Activated CD4-positive, alpha-beta T cell treated with anti-CD3 and anti-CD28 coated beads, Interleukin-2, amount 10 ng/mL, durations not matched to agents 24 days and 14 days (primary cell): ENCODE data around the gene ABI3BP. TPM values are rescaled to one million over a fixed set of nuclear protein-coding genes. Genes with fewer than 3 reads are reported as not detected.

ENCODE experiments used
- DNase-seq: peaks from one replicate; pipeline ENCODE4 v3.0.0; 2022
- H3K27ac Mint-ChIP-seq: one replicate; pipeline ENCODE4 v1.8.0; 2022; ENCODE audit warnings: mild to moderate bottlenecking, mixed read lengths
- H3K27me3 Mint-ChIP-seq: one replicate; pipeline ENCODE4 v1.8.0; 2022; ENCODE audit warnings: mixed read lengths
- H3K36me3 Mint-ChIP-seq: one replicate; pipeline ENCODE4 v1.8.0; 2022; ENCODE audit warnings: low read depth, mild to moderate bottlenecking, mixed read lengths
- H3K4me1 Mint-ChIP-seq: one replicate; pipeline ENCODE4 v1.8.0; 2021; ENCODE audit warnings: mixed read lengths
- H3K4me3 Mint-ChIP-seq: one replicate; pipeline ENCODE4 v1.8.0; 2022; ENCODE audit warnings: mild to moderate bottlenecking, moderate library complexity, mixed read lengths
- H3K9me3 Mint-ChIP-seq: one replicate; pipeline ENCODE4 v1.8.0; 2021; ENCODE audit warnings: mixed read lengths
- intact Hi-C: fragments of 100-400 bp; cut with micrococcal nuclease; formaldehyde crosslinking; loops from one replicate; pipeline ENCODE4 v1.15.1; 2023
- total RNA-seq: library from RNA; stranded (reverse); gene quantifications from 2 replicates; pipeline ENCODE4 v1.2.3, GENCODE V29; 2022

ABI3BP gene
- total RNA-seq, 1 donor from 2014 or later, result not detected

DNA sequence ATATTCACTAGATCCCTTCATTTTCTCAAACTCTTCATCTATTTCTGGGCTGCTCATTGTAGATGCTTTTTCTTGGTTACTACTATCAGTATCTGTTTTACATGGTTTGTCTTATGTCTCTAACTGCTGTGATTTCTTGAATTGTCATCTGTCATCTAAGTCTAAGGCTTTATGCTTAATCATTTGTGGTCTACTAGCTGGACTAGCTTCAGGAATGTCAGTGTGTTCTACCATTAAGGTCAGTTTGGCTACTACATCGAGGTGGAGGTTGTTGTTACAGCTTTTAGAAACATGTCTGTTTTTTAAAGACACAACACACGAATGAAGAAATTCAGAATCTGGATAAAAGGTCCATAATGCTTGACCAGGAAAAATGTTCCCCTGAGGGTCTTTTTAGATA is 82.2 kb downstream of the ABI3BP start:
- no peak for DNase-seq
- H3K9me3 Mint-ChIP-seq, result no peaks in the 10 kb centered on the region
- H3K27me3 Mint-ChIP-seq, result no peaks in the 10 kb centered on the region
- H3K4me3 Mint-ChIP-seq, result no peak overlapping the region
- intact Hi-C loops, result no loop called here
- no peaks in the 10 kb centered on the region for H3K4me1 Mint-ChIP-seq
- no peak overlapping the region for H3K27ac Mint-ChIP-seq
- H3K36me3 Mint-ChIP-seq, result no peaks in the 10 kb centered on the region

DNA sequence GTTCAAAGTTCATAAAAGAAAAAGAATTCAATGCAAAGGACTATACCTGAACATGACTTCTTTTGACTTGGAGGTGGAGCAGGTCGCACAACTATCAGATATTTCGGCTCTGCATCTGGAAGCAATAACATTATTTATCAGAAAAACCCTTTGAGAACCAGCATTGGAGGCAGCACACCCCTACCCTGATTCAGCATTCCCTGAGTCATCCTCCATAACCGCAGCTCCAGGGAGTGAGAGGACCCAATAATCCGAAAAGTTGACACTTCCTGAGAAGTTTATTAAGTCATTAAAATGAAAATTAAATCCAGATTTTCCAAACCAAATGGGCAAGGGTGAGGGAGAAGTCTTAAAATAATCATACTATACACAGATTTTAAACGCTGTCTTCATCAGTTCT is 90.6 kb downstream of the ABI3BP start:
- H3K4me1 Mint-ChIP-seq, result peaks cover 3% of the 10 kb centered on the region
- intact Hi-C loops, result no loop called here
- DNase-seq, result no peak
- H3K9me3 Mint-ChIP-seq, result peaks cover 4% of the 10 kb centered on the region
- peaks cover 4% of the 10 kb centered on the region for H3K27me3 Mint-ChIP-seq
- H3K27ac Mint-ChIP-seq, result no peak overlapping the region
- no peak overlapping the region for H3K4me3 Mint-ChIP-seq
- H3K36me3 Mint-ChIP-seq, result no peaks in the 10 kb centered on the region

DNA sequence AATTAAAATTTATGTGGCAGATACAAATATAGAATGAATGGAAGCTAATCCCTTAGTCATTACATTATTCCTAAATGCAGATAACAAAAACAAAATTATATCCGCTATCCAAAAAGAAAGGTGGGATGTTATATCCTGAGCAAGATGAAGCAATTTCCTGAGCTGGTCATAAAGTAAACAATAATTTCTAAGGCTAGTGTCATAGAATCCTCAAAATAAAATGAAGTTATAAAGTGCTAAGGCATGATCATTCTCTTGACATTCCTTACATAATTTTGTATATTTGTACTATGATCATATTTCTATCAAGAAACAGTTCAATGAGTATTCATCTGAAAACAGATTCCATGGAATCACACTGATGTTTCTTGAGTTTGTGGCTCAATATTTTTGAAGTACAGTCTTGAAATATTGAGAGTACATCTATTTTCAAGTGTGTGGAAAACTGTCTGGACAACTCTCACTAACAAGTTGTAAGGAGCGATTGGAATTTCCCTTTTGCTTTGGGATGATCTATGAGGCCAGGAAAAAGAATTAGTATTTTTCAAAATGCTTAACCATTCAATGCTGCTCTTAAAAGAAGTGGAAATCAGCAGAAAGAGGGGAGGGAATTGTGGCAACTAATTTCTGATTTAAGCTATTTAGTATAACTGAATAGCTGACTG is 92.4 kb downstream of the ABI3BP start:
- no peak for DNase-seq
- H3K9me3 Mint-ChIP-seq, result peaks cover 4% of the 10 kb centered on the region
- H3K4me3 Mint-ChIP-seq, result no peak overlapping the region
- no peak overlapping the region for H3K27ac Mint-ChIP-seq
- intact Hi-C loops, result no loop called here
- H3K4me1 Mint-ChIP-seq, result peaks cover 3% of the 10 kb centered on the region
- peaks cover 7% of the 10 kb centered on the region for H3K27me3 Mint-ChIP-seq
- no peaks in the 10 kb centered on the region for H3K36me3 Mint-ChIP-seq

GRCh38 chr3:100899440-100900091 is 93.7 kb downstream of the ABI3BP start:
- intact Hi-C loops, result no loop called here
- H3K36me3 Mint-ChIP-seq, result no peaks in the 10 kb centered on the region
- H3K9me3 Mint-ChIP-seq, result peaks cover 4% of the 10 kb centered on the region
- H3K4me3 Mint-ChIP-seq, result no peak overlapping the region
- H3K27me3 Mint-ChIP-seq, result peaks cover 7% of the 10 kb centered on the region
- H3K27ac Mint-ChIP-seq, result no peak overlapping the region
- DNase-seq, result no peak
- peaks cover 3% of the 10 kb centered on the region for H3K4me1 Mint-ChIP-seq

DNA sequence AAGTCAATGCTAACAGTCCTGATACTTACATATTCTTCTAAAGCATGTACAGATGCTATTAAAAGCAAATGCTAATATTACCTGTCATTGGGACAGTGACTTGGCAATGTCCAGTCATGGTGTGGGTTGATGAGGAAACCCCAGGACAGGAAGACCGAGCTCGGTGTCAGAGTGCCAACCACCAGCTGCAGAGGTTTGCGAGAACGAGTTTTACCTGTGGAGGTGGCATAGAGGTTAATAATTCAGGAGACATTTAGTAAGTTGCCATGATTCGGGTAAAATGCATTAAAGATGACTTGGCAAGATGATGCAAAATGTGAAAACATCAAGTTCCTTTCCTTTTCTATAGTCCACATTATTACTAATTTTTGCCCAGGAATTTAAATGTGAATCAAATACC is 94.5 kb downstream of the ABI3BP start:
- no peak for DNase-seq
- peaks cover 7% of the 10 kb centered on the region for H3K27me3 Mint-ChIP-seq
- no peaks in the 10 kb centered on the region for H3K36me3 Mint-ChIP-seq
- peaks cover 3% of the 10 kb centered on the region for H3K4me1 Mint-ChIP-seq
- no peak overlapping the region for H3K4me3 Mint-ChIP-seq
- intact Hi-C loops, result no loop called here
- H3K9me3 Mint-ChIP-seq, result no peaks in the 10 kb centered on the region
- H3K27ac Mint-ChIP-seq, result no peak overlapping the region

GRCh38 chr3:100896994-100897393 is 96.2 kb downstream of the ABI3BP start:
- no peak overlapping the region for H3K27ac Mint-ChIP-seq
- no peak for DNase-seq
- peaks cover 3% of the 10 kb centered on the region for H3K4me1 Mint-ChIP-seq
- no peaks in the 10 kb centered on the region for H3K9me3 Mint-ChIP-seq
- H3K36me3 Mint-ChIP-seq, result no peaks in the 10 kb centered on the region
- H3K27me3 Mint-ChIP-seq, result peaks cover 8% of the 10 kb centered on the region
- intact Hi-C loops, result no loop called here
- no peak overlapping the region for H3K4me3 Mint-ChIP-seq

DNA sequence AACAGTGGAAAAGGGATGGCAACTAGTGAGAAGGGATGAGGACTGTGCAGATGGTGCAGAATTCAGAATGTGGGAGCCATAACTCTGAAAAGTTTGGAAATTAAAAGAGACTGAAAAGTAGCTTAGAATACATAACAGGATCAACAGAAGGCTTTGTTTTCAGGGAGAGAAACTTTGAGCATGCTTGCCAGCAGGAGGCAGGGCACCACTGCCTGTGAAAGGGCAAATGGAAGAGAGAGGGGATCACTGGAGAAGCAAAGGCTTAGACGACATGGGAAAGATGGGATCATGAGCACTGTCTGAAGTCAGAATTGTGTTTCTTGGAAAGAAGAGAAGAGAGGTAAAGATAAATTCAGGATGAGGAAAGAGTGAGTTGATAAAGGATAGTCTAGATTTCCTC is 99.6 kb downstream of the ABI3BP start:
- intact Hi-C loops, result loop anchor here (5.0 kb wide), 1 partner anchor 489 kb away; no protein-coding TSS in a partner anchor
- Mint-ChIP-seq H3K4me1 (no peaks in the 10 kb centered on the region), H3K9me3 (no peaks in the 10 kb centered on the region), H3K27ac (no peak overlapping the region), H3K4me3 (no peak overlapping the region), H3K36me3 (no peaks in the 10 kb centered on the region), H3K27me3 (peaks cover 14% of the 10 kb centered on the region)
- DNase-seq, result no peak

GRCh38 chr3:100893108-100893507 is 100.1 kb downstream of the ABI3BP start:
- intact Hi-C loops, result loop anchor here (5.0 kb wide), 1 partner anchor 489 kb away; no protein-coding TSS in a partner anchor

GRCh38 chr3:100891827-100892226 is 101.4 kb downstream of the ABI3BP start:
- Mint-ChIP-seq H3K4me3 (no peak overlapping the region), H3K4me1 (no peaks in the 10 kb centered on the region), H3K27me3 (peaks cover 14% of the 10 kb centered on the region), H3K36me3 (no peaks in the 10 kb centered on the region), H3K9me3 (no peaks in the 10 kb centered on the region), H3K27ac (no peak overlapping the region)
- intact Hi-C loops, result loop anchor here (5.0 kb wide), 1 partner anchor 490 kb away; no protein-coding TSS in a partner anchor
- DNase-seq, result no peak

More at GRCh38 chr3:100893108-100893507, 100.1 kb downstream of the ABI3BP start:
- no peaks in the 10 kb centered on the region for H3K9me3 Mint-ChIP-seq
- H3K4me3 Mint-ChIP-seq, result no peak overlapping the region
- no peaks in the 10 kb centered on the region for H3K4me1 Mint-ChIP-seq
- no peak overlapping the region for H3K27ac Mint-ChIP-seq
- H3K27me3 Mint-ChIP-seq, result peaks cover 14% of the 10 kb centered on the region
- H3K36me3 Mint-ChIP-seq, result no peaks in the 10 kb centered on the region
- no peak for DNase-seq

GRCh38 chr3:100891033-100891432 is 102.2 kb downstream of the ABI3BP start:
- no peaks in the 10 kb centered on the region for H3K4me1 Mint-ChIP-seq
- H3K27me3 Mint-ChIP-seq, result peaks cover 12% of the 10 kb centered on the region
- no peaks in the 10 kb centered on the region for H3K36me3 Mint-ChIP-seq
- H3K27ac Mint-ChIP-seq, result no peak overlapping the region
- intact Hi-C loops, result loop anchor here (5.0 kb wide), 1 partner anchor 491 kb away; no protein-coding TSS in a partner anchor
- DNase-seq, result no peak
- H3K9me3 Mint-ChIP-seq, result no peaks in the 10 kb centered on the region
- no peak overlapping the region for H3K4me3 Mint-ChIP-seq

DNA sequence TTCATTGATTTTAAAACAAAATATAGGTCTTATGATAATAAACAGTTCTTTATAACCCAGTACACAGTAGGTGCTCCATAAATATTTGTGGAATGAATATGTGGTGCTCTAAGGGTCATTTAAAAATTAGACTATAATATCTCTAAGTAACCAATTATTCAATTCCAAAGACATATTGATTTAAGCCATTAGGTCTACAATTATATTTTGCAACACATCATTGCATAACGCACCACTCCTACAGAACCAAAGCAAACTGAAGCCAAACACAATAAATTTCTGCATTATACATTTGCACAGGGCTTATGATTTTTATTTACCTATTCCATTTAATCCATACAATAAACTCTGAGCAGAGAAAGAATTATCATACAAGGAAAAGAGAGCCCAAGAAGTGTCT is 104.3 kb downstream of the ABI3BP start:
- H3K27ac Mint-ChIP-seq, result no peak overlapping the region
- no peaks in the 10 kb centered on the region for H3K36me3 Mint-ChIP-seq
- H3K4me1 Mint-ChIP-seq, result no peaks in the 10 kb centered on the region
- intact Hi-C loops, result no loop called here
- DNase-seq, result no peak
- peaks cover 14% of the 10 kb centered on the region for H3K27me3 Mint-ChIP-seq
- H3K4me3 Mint-ChIP-seq, result no peak overlapping the region
- H3K9me3 Mint-ChIP-seq, result no peaks in the 10 kb centered on the region

DNA sequence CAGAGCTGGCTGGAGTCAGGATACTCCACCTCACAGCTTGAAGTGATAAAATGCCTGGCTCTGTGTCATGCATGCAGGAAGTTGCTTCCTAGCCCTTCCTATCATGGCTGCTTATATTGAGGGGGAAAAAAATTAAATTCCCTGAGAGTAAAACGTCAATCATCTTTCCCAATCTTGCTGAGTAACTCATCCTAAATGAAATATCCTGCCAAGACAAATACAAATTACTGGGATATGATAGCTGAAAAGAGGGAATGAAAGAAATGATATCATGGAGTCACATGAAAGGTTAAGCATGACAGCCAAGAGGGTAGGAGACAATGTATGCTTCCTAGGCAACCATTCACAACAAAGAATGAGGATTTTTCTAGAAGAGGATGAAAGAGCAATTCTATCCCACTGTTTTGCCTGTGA is 110.6 kb downstream of the ABI3BP start:
- Mint-ChIP-seq H3K36me3 (no peaks in the 10 kb centered on the region), H3K4me1 (no peaks in the 10 kb centered on the region), H3K27me3 (peaks cover 10% of the 10 kb centered on the region), H3K4me3 (no peak overlapping the region), H3K9me3 (no peaks in the 10 kb centered on the region), H3K27ac (no peak overlapping the region)
- no peak for DNase-seq
- intact Hi-C loops, result no loop called here

GRCh38 chr3:100880845-100881244 is 112.4 kb downstream of the ABI3BP start:
- no peak overlapping the region for H3K27ac Mint-ChIP-seq
- intact Hi-C loops, result no loop called here

GRCh38 chr3:100880072-100880471 is 113.1 kb downstream of the ABI3BP start:
- H3K9me3 Mint-ChIP-seq, result no peaks in the 10 kb centered on the region
- no peak overlapping the region for H3K27ac Mint-ChIP-seq
- intact Hi-C loops, result no loop called here
- H3K27me3 Mint-ChIP-seq, result peaks cover 10% of the 10 kb centered on the region
- no peak for DNase-seq
- H3K36me3 Mint-ChIP-seq, result no peaks in the 10 kb centered on the region
- no peaks in the 10 kb centered on the region for H3K4me1 Mint-ChIP-seq
- H3K4me3 Mint-ChIP-seq, result no peak overlapping the region

More at GRCh38 chr3:100880845-100881244, 112.4 kb downstream of the ABI3BP start:
- H3K9me3 Mint-ChIP-seq, result no peaks in the 10 kb centered on the region
- peaks cover 10% of the 10 kb centered on the region for H3K27me3 Mint-ChIP-seq
- no peak overlapping the region for H3K4me3 Mint-ChIP-seq
- no peaks in the 10 kb centered on the region for H3K4me1 Mint-ChIP-seq
- no peaks in the 10 kb centered on the region for H3K36me3 Mint-ChIP-seq
- no peak for DNase-seq
